ENCODE data around the gene SREBF2. TPM values are rescaled to one million over a fixed set of nuclear protein-coding genes. Genes with fewer than 3 reads are reported as not detected.

SREBF2 gene
- total and polyA plus RNA-seq, 10 of the 15 experiments (the other 5 are each of a cell fraction or from before 2014, with no cell fraction given), result 2.4 to 177 (median 78.8) TPM

DNA sequence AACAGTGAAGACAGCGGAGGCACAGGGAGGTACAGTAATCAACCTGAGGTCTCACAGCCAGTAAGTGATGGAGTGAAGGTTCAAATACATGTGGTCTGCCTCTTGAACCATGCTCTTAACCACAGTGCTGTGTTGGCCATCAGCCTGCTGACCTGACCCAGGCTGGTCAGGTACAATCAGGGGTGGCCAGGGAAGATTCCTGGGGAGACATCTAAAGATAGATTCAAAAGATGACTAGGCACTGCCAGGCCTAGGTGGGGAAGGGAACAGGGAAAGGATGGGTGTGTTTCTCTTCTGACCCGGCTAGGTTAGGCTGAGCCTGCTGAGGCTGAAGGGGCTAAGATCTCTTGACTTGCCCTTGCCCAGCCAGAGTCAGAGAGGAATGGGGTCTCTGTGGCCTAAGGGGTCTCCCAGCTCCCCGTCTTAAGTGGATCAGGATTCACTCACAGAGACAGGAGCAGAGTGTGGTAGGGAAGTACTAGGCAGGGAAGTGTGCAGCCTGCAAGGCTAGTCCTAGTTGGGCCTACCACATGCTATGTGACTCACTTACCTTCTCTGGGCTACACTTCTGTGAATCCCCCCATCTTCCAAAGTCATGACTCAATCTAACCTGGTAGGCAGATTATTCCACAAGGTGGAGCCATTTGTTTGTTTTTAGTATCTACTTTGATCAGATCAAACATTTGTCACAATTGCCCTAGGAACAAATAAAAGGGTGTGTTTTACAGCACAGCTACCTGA lies 10.4 kb upstream of the SREBF2 start:
- DNase-seq (ENCODE audit: low read depth, low spot score), result peak; percentile 47
- in situ Hi-C loops (cut with MboI), result no loop called here
- no peak overlapping the region for H2AFZ ChIP-seq (ENCODE audit: control insufficient read depth, low read depth, low read length)
- ChIA-PET POLR2A (interaction anchor here (0.5 to 1.5 kb wide), 5 partner anchors 10 to 118 kb away, joined by 3 to 4 read pairs (median 3); partner anchors contain the start of gene SREBF2), RAD21 (ENCODE audit: unreplicated experiment) (interaction anchor here (0.6 to 2.9 kb wide), 7 partner anchors 17 to 120 kb away, joined by 3 to 14 read pairs (median 4); no protein-coding TSS in a partner anchor), CTCF (interaction anchor here (0.6 to 3.3 kb wide), 17 partner anchors 10 to 142 kb away, joined by 3 to 22 read pairs (median 4); partner anchors contain the start of genes CCDC134, CENPM, MEI1 and SREBF2), SMC1A (ENCODE audit: uncharacterized antibody, unreplicated experiment) (interaction anchor here (0.6 to 1.8 kb wide), 6 partner anchors 89 to 136 kb away, joined by 3 to 10 read pairs (median 4); partner anchors contain the start of gene MEI1)
- intact Hi-C loops (cut with micrococcal nuclease; ENCODE audit: unreplicated experiment), result loop anchor here (1.0 to 5.0 kb wide), 2 partner anchors 35 to 119 kb away; no protein-coding TSS in a partner anchor
- FAIRE-seq, result peak; percentile 56
- no peaks in the 10 kb centered on the region for H3K27me3 ChIP-seq (replicated peaks in 1 of 2; ENCODE audit: control insufficient read depth in 2 of 2, insufficient read depth in 2 of 2, low read length in 1 of 2)
- no peak overlapping the region for H3K4me3 ChIP-seq
- BruUV-seq (replicated peaks), result no TSS peak
- H4K20me1 ChIP-seq (ENCODE audit: control insufficient read depth, insufficient read depth), result no peaks in the 10 kb centered on the region
- no peaks in the 10 kb centered on the region for H3K9me3 ChIP-seq (replicated peaks; ENCODE audit: control insufficient read depth, insufficient read depth, low read length)
- no peak overlapping the region for H3K4me2 ChIP-seq (ENCODE audit: control insufficient read depth, insufficient read depth)
- WGBS (ENCODE audit: insufficient coverage, insufficient replicate concordance, low lambda C conversion rate, missing lambda C conversion rate), result 73% methylated on average over 3 of the region's 3 CpGs
- no peak overlapping the region for H3K27ac ChIP-seq (ENCODE audit: control insufficient read depth, insufficient read depth)
- peaks cover 12 to 15% of the 10 kb centered on the region in 2 experiments for H3K36me3 ChIP-seq (ENCODE audit: control insufficient read depth in 2 of 2, insufficient read depth in 2 of 2, low read length in 1 of 2)
- peak; percentile 92 for ATAC-seq
- H3K9ac ChIP-seq (ENCODE audit: control insufficient read depth, insufficient read depth, low read length), result no peak overlapping the region
- no peaks in the 10 kb centered on the region; the same call in 1 of the 2 replicates for H3K4me1 ChIP-seq (ENCODE audit: control insufficient read depth, insufficient read depth, low read length)
- no peaks in the 10 kb centered on the region for H3K79me2 ChIP-seq (ENCODE audit: control insufficient read depth, insufficient read depth, low read length)
- TF ChIP-seq, protein P1, sequence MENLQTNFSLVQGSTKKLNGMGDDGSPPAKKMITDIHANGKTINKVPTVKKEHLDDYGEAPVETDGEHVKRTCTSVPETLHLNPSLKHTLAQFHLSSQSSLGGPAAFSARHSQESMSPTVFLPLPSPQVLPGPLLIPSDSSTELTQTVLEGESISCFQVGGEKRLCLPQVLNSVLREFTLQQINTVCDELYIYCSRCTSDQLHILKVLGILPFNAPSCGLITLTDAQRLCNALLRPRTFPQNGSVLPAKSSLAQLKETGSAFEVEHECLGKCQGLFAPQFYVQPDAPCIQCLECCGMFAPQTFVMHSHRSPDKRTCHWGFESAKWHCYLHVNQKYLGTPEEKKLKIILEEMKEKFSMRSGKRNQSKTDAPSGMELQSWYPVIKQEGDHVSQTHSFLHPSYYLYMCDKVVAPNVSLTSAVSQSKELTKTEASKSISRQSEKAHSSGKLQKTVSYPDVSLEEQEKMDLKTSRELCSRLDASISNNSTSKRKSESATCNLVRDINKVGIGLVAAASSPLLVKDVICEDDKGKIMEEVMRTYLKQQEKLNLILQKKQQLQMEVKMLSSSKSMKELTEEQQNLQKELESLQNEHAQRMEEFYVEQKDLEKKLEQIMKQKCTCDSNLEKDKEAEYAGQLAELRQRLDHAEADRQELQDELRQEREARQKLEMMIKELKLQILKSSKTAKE (IDR thresholded peaks at IDR 0.05; ENCODE audit: low read depth, poor library complexity, severe bottlenecking), result no peak
- TF ChIP-seq, protein P2, sequence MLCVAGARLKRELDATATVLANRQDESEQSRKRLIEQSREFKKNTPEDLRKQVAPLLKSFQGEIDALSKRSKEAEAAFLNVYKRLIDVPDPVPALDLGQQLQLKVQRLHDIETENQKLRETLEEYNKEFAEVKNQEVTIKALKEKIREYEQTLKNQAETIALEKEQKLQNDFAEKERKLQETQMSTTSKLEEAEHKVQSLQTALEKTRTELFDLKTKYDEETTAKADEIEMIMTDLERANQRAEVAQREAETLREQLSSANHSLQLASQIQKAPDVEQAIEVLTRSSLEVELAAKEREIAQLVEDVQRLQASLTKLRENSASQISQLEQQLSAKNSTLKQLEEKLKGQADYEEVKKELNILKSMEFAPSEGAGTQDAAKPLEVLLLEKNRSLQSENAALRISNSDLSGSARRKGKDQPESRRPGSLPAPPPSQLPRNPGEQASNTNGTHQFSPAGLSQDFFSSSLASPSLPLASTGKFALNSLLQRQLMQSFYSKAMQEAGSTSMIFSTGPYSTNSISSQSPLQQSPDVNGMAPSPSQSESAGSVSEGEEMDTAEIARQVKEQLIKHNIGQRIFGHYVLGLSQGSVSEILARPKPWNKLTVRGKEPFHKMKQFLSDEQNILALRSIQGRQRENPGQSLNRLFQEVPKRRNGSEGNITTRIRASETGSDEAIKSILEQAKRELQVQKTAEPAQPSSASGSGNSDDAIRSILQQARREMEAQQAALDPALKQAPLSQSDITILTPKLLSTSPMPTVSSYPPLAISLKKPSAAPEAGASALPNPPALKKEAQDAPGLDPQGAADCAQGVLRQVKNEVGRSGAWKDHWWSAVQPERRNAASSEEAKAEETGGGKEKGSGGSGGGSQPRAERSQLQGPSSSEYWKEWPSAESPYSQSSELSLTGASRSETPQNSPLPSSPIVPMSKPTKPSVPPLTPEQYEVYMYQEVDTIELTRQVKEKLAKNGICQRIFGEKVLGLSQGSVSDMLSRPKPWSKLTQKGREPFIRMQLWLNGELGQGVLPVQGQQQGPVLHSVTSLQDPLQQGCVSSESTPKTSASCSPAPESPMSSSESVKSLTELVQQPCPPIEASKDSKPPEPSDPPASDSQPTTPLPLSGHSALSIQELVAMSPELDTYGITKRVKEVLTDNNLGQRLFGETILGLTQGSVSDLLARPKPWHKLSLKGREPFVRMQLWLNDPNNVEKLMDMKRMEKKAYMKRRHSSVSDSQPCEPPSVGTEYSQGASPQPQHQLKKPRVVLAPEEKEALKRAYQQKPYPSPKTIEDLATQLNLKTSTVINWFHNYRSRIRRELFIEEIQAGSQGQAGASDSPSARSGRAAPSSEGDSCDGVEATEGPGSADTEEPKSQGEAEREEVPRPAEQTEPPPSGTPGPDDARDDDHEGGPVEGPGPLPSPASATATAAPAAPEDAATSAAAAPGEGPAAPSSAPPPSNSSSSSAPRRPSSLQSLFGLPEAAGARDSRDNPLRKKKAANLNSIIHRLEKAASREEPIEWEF (IDR thresholded peaks at IDR 0.05; ENCODE audit: insufficient replicate concordance, low read depth, low read length), result no peak
- TF ChIP-seq SMAD5 (IDR thresholded peaks at IDR 0.05; ENCODE audit: low read depth) (no peak), RFX5 (IDR thresholded peaks at IDR 0.05; ENCODE audit: low read depth, low read length) (no peak), SMC3 (IDR thresholded peaks at IDR 0.05; ENCODE audit: borderline replicate concordance, low read length) (peak; percentile 77; the same call in 1 of the 2 replicates), SUPT20H (IDR thresholded peaks at IDR 0.05; ENCODE audit: borderline replicate concordance, control insufficient read depth, low read depth, low read length) (no peak), BCL11A (IDR thresholded peaks at IDR 0.05; ENCODE audit: low read depth, low read length) (no peak), BMI1 (IDR thresholded peaks at IDR 0.05; ENCODE audit: borderline replicate concordance) (no peak), SMARCA5 (IDR thresholded peaks at IDR 0.05) (peak; percentile 93)
- TF ChIP-seq, protein P3, sequence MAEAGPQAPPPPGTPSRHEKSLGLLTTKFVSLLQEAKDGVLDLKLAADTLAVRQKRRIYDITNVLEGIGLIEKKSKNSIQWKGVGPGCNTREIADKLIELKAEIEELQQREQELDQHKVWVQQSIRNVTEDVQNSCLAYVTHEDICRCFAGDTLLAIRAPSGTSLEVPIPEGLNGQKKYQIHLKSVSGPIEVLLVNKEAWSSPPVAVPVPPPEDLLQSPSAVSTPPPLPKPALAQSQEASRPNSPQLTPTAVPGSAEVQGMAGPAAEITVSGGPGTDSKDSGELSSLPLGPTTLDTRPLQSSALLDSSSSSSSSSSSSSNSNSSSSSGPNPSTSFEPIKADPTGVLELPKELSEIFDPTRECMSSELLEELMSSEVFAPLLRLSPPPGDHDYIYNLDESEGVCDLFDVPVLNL (IDR thresholded peaks at IDR 0.05; ENCODE audit: low read depth, low read length), result no peak
- TF ChIP-seq, protein P4, sequence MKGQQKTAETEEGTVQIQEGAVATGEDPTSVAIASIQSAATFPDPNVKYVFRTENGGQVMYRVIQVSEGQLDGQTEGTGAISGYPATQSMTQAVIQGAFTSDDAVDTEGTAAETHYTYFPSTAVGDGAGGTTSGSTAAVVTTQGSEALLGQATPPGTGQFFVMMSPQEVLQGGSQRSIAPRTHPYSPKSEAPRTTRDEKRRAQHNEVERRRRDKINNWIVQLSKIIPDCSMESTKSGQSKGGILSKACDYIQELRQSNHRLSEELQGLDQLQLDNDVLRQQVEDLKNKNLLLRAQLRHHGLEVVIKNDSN (IDR thresholded peaks at IDR 0.05; ENCODE audit: borderline replicate concordance, extremely low read length, insufficient read depth, low read depth, low read length), result no peak
- TF ChIP-seq, protein P5, sequence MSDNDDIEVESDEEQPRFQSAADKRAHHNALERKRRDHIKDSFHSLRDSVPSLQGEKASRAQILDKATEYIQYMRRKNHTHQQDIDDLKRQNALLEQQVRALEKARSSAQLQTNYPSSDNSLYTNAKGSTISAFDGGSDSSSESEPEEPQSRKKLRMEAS (IDR thresholded peaks at IDR 0.05; ENCODE audit: low read depth, low read length), result no peak
